ENCODE data around the gene DENND10.
"Not testable (repeated sequence)": the region's sequence is repeated elsewhere in the genome, so short reads cannot be mapped to it uniquely, and the experiment has no call there.

The DENND10 gene, protein sequence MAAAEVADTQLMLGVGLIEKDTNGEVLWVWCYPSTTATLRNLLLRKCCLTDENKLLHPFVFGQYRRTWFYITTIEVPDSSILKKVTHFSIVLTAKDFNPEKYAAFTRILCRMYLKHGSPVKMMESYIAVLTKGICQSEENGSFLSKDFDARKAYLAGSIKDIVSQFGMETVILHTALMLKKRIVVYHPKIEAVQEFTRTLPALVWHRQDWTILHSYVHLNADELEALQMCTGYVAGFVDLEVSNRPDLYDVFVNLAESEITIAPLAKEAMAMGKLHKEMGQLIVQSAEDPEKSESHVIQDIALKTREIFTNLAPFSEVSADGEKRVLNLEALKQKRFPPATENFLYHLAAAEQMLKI

DNA sequence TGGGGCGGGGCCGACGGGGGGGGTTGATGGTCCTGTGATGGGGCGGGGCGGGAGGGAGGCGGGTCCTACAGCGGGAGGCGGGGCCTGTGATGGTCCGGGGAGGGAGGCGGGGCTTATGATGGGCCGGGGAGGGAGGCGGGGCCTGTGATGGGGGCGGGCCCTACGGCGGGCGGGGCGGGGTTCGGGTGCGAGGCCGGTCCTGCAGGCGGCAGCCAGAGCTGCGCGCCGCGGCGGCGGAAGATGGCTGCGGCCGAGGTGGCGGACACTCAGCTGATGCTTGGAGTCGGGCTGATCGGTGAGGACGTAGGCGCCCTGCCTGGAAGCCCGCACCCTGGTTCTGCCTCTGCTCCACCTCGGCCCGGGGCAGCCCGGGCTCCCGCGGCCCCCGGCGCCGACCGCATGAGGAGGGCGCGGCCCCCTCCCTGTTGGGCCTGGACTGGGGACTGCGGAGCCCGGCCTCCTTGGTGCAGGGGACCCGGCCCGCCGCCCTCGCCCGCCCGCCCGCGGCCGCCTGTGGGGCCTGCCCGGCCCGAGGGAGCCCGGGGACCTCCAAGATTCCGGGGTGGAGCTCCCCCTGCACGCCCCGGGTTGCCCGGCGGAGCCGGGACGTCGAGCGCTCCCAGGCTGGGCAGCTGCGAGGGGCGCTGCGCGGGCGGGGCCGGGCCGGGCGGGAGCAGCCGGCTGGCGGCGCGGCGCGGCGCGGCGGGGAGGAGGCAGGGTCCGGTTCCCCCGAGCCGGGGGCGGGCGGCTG, at the start of gene DENND10:
Gene DENND10 (plus strand): TSS at position 211 of the 751 bp plus-strand sequence. CDS start 30 bp downstream, at position 241.
- peak in 1 of 2 experiments; percentile 39 for DNase-seq

DNA sequence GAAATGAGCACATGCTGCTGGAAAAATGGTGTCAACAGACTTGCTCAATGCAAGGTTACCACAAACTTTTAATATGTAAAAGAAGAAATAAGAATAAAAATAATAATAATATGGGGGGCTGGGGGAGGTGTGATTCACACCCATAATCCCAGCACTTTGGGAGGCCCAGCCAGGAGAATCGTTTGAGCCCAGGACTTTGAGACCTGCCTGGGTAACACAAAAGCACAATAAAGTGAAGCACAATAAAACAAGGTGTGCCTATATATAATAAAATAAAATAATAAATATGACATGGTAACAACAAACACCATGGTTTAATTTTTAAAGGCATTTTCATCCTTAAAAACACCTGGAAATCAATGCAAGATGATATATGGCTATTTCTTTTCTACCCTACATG, 48.4 kb upstream of the DENND10 start:
- no peak for DNase-seq

DNA sequence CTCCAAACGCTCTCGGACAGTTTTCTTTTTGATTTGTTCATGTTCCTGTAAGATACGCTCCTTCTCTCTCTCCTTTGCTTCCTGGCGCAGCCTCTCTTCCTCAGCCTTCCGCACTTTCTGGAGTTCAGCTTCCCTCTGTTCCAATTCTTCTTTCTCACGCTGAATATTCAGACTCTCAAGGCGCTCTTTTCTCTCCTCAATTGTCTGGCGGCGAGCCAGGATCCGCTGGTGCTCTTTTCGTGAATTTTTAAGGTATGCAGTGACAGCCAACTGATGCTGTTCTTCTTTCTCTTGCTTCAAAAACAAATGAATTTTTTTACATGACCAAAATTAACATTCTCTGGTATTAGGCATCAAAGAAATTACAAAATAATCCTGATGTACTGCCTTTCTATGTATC, 45.9 kb upstream of the DENND10 start:
- no peak for DNase-seq

DNA sequence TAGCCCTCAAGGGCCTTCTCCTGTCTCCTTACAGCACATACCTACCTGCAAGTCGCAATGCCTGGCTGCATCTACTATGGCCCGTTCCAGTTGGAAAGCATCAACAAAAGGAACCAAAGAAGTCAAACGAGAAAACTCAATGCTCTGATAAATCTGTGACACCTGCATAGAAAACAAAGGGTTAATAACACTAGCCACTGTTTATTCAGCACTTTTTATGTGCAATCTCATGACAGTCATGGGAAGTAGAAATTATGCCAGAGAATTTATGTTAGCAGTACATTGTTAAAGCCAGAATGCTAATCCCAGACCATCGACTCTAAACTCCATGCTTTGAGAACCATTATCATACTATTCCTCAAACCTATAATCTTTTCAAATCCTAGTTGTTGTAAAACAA, 44.4 kb upstream of the DENND10 start:
- no peak for DNase-seq

DNA sequence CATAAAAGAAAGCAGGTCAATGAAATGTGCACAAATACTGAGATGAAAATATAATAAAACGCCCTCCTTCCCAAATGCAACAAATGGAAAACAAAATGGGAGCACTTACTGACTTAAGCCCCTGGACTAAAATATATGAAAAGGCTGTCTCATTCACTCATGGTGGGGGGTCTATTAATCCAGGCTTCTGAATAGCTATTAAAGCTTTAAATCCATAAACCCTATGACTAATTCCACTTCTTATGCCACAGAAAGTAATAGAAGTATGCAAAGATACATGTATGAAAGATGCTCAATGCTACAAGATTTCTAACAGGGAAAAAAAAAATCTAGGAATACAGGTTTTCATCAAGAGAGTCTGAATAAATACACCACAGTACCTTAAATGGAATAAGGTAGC, 43.8 kb upstream of the DENND10 start:
- DNase-seq: no peak

DNA sequence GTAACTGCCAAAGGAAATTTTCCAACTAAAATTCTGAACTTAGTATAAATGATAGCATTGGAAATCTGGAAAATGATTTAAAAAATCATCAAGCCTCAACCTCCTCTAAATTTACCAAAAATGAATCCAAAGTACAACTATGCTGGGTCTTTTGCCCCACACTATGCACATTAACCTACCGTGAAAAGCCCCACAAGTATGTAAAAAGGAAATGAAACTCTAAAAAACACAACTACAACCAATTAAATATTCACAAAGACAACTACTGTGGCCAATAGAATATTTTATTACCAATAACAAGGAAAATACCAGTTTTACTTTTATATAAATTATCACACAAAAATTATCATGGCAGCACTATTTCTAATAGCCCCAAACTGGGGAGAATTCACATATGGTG, 42.6 kb upstream of the DENND10 start:
- no peak for DNase-seq

DNA sequence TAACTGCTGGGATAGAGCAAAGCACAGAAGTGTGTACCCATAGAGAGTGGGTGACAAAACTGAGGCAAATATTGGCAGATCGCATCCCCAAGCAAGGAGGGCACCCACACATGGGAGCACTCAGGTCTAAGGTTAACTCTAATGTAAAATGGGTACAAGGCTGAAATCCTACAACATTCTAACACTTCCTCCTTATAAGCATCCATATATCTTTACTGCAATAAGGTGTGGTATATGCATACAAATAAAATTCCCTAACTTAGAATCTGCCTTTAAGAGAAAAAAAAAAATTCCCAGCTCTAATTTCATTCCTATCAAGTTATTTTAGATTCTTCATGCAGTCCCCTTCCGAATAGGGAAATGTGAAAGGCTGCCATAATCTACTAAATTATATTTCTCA, 42.0 kb upstream of the DENND10 start:
- no peak for DNase-seq

DNA sequence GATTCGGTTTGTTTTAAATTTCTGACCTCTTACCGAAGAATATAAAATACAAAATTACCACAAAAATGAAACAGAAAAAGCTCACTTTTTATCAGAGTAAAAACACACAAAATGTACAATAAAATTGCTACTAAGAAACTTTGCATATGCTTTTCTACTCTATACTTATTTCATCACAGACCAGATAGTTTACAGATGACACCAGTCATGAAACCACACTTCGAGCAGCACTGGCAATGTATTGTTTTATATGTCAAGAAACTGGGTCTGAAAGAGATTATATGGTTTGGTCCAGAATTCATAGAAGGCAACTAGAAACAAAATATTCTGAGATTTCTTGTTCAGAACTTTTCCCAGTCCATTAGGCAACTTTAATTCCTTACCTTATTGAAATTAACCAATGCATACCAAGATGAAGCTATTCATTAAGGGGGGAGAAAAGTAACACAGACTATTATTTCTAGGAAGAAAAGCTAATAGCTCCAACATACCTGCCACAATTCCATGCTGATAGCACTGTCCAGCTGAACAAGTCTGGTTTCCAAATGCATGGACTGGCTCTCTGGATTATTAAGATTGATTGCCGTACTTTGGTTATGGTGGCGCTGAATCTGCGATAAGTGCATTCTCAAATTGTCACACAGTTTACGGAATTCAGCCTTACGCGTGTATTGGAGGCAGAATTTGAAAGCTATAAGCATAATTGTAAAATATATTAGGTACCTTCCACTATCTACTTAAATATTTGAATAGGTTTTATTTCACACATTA, 33.3 kb upstream of the DENND10 start:
- no peak for DNase-seq

DNA sequence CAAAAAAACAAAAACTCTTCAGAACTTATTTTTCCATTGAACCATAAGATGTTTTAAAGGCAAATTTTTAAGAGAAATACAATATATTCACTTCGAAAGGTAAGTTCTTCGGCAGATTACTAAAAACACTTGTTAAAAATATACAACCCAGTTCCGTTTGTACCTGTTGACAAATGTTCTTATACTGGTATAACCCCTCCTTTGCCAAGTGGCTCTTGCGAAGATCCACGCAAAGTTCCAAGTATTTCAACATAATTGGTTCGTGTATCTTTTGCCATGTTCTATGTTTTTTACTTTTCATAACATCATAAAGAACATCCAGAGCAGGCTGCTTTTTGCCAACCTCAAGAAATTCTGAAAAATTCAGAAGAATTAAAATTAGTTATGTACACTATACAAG, 30.3 kb upstream of the DENND10 start:
- no peak for DNase-seq

DNA sequence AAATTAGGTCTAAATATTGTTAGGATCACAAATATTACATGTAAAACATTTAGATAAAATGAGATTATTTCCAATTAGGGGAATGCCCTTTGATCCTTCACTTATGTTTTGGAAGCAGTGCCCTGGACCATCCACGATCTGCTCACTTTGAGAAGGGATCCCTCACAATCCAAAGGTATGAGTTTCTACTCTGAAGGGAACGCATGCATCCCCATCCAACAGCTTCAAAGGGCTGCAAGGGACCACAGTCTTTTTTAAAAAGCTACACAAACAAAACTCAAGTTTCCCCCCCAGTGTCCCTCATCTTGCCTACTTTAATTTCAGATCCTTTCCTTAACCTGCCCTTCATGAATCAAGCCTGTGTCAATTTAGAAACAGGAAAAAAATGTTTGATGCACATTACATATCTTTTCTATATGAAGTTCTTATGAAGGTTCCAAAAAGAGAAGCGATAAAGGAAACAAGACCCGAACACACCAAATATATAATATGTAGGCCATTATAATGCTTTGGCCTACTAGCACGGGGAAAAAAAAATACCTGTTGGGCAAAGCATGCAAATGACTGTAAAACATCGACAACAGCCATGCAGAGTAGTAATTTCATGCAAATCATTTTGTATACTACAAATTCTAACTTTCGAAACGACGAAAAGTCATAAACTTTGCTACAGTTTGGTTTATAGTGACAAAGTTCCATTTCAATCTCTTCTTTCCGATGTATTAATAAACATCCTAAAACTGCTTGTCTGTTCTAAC, 25.3 kb upstream of the DENND10 start:
- no peak for DNase-seq

DNA sequence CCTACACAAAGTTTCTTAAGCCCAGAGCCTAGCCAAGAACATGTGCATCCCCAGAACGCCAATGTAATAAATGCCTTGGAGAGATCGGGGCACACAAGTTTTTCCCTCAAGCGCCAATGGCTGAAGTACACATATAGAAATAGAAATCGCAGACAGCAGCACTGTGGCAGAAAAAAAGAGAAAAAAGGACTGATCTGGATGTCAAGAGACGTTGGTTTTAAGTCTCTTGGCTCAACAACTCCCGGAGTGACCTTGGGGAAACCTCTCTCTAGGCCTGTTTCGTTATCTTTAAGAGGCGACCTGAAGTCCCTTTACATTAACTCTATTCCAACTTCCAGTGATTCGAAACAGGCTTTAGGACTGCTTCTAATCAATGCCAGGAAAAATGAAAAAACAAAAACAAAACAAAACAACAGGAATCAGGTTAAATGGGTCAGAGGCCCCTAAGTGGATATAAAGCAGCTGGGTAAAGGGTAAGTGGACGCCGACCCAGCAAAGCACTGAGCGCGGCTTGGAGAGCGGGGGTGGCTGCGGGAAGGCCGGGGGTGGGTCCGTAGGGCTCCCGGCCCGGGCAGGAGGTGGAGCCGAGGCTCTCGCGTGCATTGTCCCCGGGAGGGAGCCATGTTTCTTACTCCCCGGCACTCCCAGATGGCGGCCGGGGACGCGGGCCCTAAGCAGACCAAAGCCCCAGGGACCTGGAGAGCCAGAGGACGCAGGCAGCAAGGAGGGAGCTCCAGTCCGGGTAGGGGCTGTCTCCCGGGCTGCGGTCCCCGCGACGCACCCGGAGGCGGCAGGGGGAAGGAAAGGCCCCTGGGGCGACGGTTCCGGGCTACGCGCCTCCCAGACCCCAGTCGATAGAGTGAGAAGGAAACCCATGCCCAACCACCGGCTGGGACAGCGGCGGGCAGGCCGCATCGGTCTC, 24.1 kb upstream of the DENND10 start:
- DNase-seq: peak in 1 of 2 experiments; percentile 52

DNA sequence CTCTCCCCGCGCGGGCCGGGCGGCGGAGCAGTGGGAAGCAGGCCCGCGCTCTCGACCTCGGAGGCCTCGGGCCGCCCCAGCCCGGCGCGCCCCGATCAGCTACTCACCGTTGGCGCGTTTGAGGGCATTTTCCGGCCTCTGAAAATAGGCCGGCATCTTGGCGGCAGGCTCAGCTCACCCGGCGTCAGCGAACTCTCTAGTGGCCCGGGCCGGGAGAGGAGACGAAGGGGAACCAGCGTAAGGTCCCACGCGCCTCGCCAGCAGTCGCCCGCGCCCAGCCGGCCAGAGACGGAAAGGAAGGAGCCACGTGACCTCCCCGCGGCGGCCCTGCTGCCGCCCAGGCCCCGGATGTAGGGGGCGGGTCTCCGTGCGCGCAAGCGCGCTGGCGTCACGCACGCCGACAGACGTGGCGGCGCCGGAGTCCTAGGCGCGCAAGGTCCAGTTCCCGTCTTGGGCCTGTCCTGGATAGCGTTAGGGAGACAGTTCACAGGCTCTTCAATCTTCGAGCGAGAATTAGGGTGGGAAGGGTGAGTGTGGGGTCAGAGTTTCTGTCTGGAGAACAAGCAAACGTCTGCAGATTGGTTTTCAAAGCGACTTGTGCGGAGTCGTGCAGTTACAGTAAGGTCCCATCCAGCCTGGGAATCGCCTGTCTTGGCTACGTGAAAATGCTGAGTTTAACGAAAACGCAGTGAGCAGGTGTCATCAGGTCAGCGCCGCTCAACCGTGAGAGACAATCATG, 23.2 kb upstream of the DENND10 start, which contains the start of gene EIF3A:
Gene EIF3A (minus strand): TSS at position 297 of the 739 bp plus-strand sequence. CDS start 141 bp downstream, at position 156.
- peak; percentile 68 to 77 for DNase-seq

DNA sequence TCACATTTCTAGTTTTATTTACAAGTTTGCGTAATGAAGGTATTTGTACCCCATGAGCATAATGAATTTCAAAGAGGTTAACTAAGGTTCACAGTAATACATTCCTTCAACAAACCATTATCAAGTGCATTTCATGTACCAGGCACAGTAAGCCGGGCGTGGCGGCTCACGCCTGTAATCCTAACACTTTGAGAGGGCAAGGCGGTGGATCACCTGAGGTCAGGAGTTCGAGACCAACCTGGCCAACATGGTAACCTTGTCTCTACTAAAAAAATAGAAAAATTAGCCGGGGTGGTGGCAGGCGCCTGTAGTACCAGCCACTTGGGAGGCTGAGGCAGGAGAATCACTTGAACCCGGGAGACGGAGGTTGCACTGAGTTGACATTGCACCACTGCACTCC, 19.0 kb upstream of the DENND10 start:
- no peak for DNase-seq

DNA sequence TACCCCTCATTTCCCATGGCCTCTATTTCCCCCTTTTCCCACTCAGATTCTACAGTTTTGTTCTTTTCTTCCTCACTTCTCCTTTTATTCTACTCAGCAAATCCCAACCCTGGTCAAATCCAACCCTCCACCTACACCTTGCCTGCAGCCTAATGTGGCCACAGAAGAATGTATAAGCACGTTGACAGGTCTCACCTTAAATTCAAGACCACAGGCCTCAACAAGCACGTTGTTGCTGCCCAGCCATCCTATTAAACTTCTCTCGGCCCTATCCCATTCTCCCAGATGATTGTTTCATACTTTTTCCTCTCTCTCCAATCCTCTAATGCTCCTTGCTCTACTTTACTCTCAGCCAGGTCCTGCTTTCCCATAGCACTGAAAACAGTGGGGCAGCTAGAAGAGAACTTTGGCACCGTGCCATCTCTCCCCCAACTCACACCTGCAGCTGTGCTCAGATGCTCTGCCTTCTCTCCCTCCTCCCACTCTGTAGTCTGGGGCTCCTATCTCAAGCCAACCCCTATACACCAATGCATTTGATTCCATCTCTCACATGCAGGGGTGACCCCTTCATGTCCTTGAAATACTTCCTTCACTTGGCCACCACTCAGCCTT, 16.5 kb upstream of the DENND10 start:
- DNase-seq: no peak

DNA sequence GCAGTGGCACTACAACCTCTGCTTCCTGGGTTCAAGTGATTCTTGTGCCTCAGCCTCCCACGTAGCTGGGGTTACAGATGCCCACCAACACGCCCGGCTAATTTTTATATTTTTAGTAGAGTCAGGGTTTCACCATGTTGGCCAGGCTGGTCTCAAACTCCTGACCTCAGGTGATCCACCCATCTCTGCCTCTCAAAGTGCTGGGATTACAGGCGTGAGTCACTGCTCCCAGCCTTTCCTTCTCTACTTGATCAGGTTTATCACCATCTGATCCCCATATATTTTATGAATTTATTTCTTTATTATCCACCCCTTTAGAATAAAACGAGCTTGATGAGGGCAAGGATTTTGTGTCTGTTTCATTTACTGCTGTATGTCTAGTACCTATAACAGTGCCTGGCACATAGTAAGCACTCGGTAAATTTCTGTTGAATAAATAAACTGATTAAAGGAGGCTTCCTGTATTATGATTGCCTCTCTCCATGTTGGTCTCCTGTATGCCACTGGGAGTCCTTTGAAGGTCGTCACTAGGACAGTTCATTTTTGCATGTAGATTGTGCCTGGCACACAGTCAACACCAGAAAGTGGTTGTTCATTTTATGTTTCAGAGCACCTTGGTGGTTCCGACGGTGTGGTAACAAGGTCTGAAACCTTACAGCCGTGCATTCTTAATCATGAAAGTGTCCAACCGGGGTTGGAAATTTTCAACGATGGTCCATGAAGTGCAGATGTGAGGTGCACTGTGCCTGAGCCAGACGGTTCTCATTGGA, 13.7 kb upstream of the DENND10 start:
- no peak for DNase-seq

DNA sequence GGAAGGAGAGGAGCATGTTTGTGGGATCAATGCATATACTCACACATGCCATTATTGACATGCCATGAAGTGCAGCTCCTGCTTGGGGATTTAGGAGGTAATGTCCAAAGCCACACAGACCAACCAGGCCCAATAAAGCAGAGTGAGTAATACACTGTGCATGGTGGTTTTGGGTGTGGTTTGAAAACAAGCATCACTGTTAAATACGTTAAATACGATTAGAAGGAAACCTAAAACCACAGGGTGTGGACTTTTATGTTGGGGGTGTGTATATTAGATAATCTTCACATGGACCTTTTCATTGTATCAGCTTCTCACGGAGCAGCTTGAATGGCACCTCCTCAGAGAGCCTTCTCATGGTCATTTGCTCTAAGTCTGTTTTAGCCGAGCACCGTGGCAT, 12.9 kb upstream of the DENND10 start:
- peak; percentile 5 to 48 for DNase-seq

DNA sequence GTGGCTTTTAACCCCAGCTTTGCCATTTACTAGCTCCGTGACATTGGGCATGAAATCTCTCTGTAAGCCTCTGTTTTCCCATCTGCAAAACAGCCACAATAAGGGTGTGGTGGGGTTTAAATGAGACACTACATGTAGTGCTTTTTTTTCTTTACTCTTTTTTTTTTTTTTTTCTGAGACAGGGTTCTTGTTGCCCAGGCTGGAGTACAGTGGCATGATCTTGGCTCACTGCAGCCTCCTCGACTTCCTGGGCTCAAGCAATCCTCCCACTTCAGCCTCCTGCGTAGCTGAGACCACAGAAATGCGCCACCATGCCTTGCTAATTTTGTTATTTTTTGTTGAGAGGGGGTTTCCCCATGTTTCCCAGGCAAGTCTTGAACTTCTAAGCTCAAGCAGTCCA, 8.3 kb upstream of the DENND10 start:
- no peak for DNase-seq

DNA sequence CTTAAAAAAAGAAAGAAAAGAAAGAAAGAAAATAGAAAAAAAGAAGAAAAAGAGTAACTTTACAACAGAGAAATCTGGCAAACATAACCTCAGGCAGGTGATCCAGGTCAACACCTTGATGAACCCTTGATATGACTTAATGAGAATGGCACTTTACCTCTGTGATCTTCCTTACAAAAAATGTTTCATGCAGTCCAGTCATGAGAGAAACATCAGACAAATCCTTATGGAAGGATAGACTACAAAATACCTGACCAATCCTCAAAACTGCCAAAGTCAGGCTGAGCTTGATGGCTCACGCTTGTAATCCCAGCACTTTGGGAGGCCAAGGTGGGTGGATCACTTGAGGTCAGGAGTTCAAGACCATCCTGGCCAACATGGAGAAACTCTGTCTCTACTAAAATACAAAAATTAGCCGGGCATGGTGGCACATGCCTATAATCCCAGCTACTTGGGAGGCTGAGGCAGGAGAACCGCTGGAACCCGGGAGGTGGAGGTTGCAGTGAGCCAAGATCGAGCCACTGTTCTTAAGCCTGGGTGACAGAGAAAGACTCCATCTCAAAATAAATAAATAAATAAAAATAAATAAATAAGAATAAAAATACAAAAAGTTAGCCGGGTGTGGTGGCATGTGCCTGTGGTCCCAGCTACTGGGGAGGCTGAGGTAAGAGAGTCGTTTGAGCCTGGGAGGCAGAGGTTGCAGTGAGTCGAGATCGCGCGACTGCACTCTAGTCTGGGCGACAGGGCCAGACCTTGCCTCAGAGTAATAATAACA, 7.1 kb upstream of the DENND10 start:
- not testable (repeated sequence) for DNase-seq

DNA sequence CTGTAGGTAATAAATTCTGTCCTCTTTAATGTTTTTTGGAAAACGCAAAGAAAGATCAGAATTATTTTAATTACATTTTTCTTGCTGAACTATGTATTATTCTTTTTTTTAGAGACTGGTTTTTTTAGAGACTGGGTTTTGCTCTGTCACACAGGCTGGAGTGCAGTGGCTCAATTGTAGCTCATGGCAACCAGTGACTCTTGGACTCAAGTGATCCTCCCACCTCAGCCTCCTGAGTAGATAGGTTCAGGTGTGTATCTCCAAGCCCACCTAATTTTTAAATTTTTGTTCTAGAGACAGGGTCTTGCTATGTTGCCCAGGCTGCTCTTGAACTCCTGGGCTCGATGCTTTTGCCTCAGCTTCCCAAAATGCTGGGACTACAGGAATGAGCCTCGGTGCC, 5.3 kb upstream of the DENND10 start:
- no peak for DNase-seq
